Neutrophil (primary cell): ENCODE results near the gene MYMK.

Source experiments
- H3K27ac ChIP-seq: fragments of 200-600 bp; sonication (generic); 2 replicates; pipeline ENCODE4 v1.5.1; 2016; ENCODE audit warnings: mild to moderate bottlenecking, moderate library complexity
- H3K27me3 ChIP-seq: fragments of 200-600 bp; sonication (generic); 2 replicates; pipeline ENCODE4 v1.6.0; 2016; ENCODE audit warnings: mild to moderate bottlenecking
- H3K36me3 ChIP-seq: fragments of 200-600 bp; sonication (generic); 2 replicates; pipeline ENCODE4 v1.5.1; 2017
- H3K4me1 ChIP-seq, 2 experiments: fragments of 200-600 bp in 1 of 2; sonication (generic) in 1 of 2; 1 replicate in 1 of 2; 2 replicates in 1 of 2; pipeline versions ENCODE4 v1.5.1 to v1.6.1; 2013 to 2016; ENCODE audit warnings: low read depth in 1 of 2, low read length in 1 of 2, mild to moderate bottlenecking in 1 of 2, moderate library complexity in 1 of 2; ENCODE audit not compliant: control insufficient read depth in 1 of 2, insufficient read depth in 1 of 2
- H3K4me3 ChIP-seq, 2 experiments: fragments of 200-600 bp in 1 of 2; sonication (generic) in 1 of 2; 1 replicate in 1 of 2; 2 replicates in 1 of 2; pipeline ENCODE4 v1.5.1; 2013 to 2016; ENCODE audit warnings: low read depth in 1 of 2, low read length in 1 of 2, mild to moderate bottlenecking in 1 of 2, moderate library complexity in 1 of 2
- H3K9me3 ChIP-seq: fragments of 200-600 bp; sonication (generic); 2 replicates; pipeline ENCODE4 v1.5.1; 2016
- TF ChIP-seq, protein P1 (sequence below): fragments of 200-600 bp; sonication (generic); IDR thresholded peaks from 2 replicates; pipeline ENCODE4 v1.5.1; 2016; ENCODE audit warnings: antibody characterized with exemption

The MYMK gene

DNA sequence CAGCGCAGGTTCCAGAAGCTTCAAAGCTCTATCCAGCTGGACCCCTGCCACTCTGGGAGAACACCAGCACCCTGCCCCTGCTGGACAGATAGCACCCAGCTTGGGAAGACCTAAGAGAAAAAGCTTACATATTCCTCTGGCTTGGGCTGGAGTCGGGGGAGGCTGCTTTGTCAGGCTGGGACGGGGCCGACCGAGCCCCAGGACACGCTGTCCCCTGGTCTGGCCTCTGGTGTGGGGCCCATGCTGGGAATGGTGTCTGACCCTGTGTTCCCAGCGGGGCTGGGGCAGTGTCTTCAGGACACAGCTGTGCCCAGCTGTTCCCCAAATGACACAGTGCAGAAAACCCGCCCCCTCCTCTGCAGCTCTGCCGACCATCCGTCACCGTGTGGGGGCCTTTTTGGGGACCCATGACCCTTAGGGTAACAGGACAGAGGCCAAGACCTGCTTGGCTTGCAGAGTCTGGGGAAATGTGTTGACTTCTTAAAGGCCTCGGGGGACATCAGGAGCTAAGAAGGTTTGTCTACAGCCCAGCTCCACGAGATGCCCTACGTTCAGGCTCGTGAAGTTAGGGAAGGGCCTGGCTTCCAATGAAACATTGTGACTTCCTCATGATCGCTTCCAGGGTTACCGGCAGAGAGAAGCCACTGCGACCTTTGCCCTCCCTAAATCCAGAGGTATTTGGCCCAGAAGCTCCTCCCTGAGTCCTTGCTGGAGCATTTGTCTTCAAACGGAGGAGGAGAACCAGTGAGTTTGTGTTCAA is 25.4 kb downstream of the MYMK start:
- H3K27ac ChIP-seq: no peak overlapping the region
- no peaks in the 10 kb centered on the region for H3K9me3 ChIP-seq
- no peaks in the 10 kb centered on the region for H3K36me3 ChIP-seq
- H3K4me1 ChIP-seq: no peaks in the 10 kb centered on the region
- TF ChIP-seq, protein P1, sequence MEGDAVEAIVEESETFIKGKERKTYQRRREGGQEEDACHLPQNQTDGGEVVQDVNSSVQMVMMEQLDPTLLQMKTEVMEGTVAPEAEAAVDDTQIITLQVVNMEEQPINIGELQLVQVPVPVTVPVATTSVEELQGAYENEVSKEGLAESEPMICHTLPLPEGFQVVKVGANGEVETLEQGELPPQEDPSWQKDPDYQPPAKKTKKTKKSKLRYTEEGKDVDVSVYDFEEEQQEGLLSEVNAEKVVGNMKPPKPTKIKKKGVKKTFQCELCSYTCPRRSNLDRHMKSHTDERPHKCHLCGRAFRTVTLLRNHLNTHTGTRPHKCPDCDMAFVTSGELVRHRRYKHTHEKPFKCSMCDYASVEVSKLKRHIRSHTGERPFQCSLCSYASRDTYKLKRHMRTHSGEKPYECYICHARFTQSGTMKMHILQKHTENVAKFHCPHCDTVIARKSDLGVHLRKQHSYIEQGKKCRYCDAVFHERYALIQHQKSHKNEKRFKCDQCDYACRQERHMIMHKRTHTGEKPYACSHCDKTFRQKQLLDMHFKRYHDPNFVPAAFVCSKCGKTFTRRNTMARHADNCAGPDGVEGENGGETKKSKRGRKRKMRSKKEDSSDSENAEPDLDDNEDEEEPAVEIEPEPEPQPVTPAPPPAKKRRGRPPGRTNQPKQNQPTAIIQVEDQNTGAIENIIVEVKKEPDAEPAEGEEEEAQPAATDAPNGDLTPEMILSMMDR: no peak
- H3K27me3 ChIP-seq: no peaks in the 10 kb centered on the region
- no peak overlapping the region for H3K4me3 ChIP-seq

DNA sequence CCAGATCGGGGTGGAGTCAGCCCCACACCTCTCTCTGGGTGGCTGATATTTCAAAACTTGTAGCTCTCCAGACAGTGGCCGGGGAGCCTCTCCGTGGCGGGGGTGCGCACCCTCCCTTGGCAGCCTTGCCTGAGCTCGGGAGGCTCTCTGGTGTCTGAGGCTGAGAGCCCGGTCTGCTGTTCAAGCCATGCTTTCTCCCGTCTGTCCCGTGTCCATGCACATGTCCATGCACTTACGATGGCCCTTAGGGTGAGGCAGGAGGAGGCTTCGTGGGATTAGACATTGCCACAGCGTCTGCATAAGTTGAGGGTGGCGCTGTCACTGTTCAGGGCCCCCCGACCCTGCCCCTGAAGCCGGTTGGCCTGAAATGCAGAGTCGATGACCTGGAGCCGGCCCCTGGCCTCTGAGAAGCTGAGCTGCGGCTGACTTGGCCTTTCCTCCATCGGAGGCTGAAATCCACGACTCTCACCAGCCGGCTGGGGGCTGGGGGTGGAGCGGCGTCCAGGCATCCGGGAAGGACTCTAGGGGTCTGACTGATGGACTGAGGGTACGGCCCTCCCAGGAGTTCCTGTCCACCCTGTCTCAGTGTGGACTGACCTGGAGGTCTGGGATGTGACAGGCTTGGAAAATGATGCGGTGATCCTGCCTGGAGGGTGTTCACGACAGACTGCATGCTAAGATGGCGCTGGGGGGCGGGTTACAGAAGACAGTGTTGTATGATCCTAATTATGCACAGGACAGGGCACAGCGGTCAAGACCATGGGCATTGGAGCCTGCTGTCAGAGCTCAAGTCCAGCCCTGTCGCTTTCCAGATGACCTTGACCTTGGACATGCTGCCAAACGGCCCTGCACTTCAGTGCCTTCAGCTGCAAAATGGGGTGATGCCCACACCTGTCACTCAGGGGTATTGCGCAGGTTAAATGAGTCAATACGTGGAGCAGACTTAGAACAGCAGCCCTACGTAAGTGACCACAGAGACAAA is 27.6 kb downstream of the MYMK start:
- Histone ChIP-seq H3K4me3 (no peak overlapping the region), H3K9me3 (no peaks in the 10 kb centered on the region), H3K27ac (no peak overlapping the region), H3K36me3 (no peaks in the 10 kb centered on the region), H3K27me3 (no peaks in the 10 kb centered on the region), H3K4me1 (no peaks in the 10 kb centered on the region)
- TF ChIP-seq, protein P1: no peak

DNA sequence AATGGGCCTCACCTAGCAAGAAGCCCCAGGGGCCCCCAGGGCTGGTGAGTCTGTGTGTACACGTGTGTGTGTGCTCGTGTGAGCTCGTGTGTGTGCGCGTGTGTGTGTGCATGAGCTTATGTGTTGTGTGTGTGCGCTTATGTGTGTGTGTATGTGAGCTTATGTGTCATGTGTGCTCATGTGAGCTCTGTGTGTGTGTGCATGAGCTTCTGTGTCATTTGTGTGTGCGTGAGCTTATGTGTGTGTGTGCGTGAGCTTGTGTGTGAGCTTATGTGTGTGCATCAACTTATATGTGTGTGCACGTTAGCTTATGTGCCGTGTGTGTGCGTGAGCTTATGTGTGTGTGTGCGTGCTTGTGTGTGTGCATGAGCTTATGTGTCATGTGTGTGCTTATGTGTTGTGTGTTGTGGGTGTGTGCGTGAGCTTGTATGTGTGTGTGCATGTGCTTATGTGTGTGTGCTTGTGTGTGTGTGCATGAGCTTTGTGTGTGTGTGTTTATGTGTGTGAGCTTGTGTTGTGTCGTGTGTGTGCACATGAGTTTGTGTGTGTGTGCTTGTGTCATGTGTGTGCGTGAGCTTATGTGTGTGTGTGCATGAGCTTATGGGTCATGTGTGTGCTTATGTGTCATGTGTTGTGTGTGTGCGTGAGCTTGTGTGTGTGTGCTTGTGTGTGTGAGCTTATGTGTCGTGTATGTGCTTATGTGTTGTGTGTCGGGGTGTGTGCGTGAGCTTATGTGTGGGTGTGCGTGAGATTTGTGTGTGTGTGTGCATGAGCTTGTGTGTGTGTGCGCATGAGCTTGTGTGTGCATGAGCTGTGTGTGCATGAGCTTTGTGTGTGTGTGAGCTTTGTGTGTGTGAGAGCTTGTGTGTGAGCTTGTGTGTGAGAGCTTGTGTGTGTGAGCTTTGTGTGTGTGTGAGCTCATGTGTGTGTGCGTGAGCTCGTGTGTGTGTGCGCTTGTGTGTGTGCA is 29.1 kb downstream of the MYMK start:
- Histone ChIP-seq H3K4me1 (no peaks in the 10 kb centered on the region), H3K27me3 (no peaks in the 10 kb centered on the region), H3K9me3 (no peaks in the 10 kb centered on the region), H3K4me3 (no peak overlapping the region), H3K36me3 (no peaks in the 10 kb centered on the region), H3K27ac (no peak overlapping the region)
- TF ChIP-seq, protein P1: no peak

DNA sequence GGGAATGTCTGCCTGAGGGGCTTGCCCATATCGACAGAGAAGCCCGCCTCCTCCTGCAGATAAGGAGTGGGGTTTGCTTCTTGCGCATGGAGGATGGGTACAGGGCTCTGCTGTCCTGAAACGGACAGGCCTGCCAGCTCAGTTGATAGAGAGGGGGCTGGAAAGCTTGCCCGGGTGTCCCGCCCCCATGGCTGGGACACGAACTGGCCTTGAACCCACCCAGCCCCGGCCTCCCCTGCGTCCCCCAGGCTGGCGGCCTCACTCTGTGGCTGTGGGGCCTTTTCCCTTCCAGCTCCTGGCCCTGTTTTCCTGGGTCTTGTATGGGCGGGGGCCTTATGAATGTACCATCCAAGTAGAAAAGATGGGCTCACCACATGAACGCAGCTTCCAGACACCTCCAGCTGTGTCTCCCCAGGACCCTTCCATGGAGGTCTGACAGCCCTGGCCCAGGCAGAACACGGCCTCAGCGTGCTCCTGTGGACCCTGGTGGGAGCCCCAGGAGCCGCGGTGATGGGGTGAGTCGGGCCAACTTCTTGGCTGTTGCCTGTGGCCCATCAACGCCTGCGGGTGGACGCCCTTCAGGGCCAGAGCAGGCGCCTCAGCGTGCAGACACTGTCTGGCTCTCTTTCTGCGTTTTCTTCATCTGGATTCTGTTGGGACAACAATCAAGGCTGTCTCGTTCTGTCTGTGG is 30.0 kb downstream of the MYMK start:
- TF ChIP-seq, protein P1: no peak
- H3K4me1 ChIP-seq: no peaks in the 10 kb centered on the region
- H3K36me3 ChIP-seq: no peaks in the 10 kb centered on the region
- H3K4me3 ChIP-seq: no peak overlapping the region
- H3K27ac ChIP-seq: no peak overlapping the region
- no peaks in the 10 kb centered on the region for H3K27me3 ChIP-seq
- no peaks in the 10 kb centered on the region for H3K9me3 ChIP-seq
